GM19043 (cell line): ENCODE data around the gene CDS2.

Experiments
- ATAC-seq: cut with Tn5 transposase; IDR thresholded peaks from one replicate; pipeline ENCODE4 v1.9.1; 2021; ENCODE audit warnings: low read depth; ENCODE audit not compliant: unreplicated experiment

CDS2 gene

DNA sequence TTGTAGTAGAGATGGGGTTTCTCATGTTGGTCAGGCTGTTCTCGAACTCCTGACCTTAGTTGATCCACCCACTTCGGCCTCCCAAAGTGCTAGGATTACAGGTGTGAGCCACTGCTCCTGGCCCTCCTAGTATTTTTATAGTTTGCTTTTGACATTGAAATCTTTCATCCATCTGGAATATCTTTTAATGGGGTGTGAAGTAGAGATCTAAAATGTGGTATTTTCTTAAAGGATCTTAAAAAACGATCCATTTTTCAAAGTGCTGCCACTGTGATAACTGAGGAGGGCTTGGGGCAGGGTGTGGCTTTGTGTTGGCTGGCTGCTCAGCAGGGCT, 23.1 kb downstream of the CDS2 start:
- ATAC-seq = no peak

DNA sequence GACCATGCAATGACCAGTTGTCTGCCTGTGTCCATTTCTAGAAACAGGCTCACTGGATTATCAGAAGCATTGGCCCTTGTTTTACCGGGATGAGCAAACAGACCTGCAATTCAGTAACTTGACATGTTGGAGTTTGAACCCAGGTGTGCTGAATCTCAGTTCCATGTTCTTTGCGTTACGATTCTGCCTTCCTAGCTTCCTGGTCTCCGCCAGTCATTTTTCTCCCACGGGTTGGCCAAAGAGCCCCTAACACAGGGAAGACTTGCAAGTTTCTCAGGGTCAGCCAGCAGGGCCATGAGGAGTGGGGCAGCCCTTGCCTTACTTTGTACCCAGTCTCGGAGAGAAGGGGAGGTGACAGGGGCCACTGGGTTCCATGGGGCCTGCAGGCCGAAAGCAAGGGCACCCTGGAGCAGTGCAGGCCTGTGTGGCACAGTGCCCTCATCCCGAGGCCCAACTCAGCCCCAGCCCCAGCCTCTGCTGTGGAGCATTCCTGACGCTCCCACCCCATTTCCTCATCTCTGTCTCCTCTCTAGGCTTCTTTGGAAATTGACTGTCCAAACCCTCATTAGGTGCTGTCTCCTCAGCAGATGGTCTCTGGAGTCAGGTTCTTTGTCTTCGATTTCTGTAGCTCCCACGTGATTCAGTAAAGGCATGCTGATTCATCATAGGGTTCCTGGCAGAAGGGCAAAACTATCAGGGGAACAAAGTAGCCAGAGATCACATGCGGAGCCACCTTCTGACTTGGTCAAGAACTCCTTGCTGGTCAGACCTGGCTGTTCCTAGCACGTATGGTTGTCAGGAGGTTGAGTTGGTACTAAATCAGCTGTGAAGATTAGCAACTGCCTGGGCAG, 23.6 kb downstream of the CDS2 start:
- no peak for ATAC-seq

DNA sequence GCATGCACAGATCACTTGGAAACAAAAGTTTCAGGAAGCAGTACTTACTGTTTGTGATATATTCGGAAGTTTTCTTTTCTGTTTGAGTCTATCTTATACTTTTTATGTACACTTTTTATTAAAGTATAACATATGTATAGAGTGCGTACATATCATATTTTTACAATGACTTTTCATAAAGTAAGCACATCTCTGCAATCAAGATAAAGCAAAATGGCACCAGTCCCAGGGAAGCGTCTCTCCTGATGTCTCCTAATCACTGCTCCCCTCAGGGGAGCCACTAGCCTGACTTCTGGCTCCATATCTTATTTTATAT, 26.3 kb downstream of the CDS2 start:
- no peak for ATAC-seq

DNA sequence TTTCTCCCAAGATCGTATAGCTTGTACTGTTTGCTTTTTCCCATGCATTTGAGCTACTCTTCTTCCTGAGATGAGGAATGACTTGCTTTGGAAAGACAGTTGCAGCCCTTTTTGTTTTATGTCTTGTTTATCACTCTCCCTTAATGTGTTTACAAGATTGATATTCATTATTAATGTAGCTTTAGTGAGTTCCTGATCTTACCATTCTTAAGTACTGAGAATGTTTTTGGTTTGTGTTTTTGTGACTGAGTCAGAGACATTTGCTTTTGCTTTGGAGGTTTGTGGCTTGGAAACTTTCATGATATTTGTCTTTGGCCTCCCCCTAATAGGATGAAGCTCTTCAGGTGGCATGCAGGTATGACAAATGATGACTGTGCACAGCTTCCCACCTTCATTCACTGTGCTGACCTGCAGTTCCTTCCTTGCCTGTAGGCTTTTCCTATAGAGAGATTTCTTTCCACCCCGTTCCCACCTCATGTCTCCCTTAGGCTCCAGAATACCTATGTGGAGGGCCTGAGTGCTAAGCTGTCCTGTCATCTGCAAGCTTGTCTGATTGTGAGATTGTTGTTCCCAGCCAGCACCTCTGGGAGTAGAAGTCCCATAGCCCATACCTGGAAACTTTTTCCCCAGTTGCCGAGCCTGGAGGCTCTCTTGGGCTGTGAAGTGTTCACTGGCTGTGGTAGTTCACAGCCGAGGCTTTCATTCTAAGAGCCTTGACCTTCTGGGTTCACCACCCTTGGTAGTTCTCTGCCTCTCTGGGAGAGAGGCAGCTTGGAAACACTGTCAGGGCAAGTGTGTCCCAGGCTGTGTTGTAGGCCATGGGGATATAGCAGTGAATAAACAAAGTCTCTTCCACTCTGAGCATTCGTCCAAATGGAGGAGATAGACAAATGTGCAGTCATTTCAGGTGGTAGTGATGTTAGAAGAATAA, 27.1 kb downstream of the CDS2 start:
- ATAC-seq = no peak

DNA sequence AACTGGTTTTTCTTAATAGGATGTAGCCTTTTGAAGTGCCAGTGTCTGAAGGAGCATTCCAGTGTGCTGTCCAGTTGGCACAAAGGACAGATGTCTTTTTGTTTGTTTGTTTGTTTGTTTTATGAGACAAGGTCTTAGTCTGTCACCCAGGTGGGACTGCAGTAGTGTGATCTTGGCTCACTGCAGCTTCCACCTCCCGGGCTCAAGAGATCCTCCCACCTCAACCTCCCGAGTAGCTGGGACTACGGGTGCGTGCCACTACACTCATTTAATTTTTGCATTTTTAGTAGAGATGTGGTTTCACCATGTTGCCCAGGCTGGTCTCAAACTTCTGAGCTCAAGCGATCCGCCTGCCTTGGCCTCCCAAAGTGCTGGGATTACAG, 27.7 kb downstream of the CDS2 start:
- no peak for ATAC-seq

DNA sequence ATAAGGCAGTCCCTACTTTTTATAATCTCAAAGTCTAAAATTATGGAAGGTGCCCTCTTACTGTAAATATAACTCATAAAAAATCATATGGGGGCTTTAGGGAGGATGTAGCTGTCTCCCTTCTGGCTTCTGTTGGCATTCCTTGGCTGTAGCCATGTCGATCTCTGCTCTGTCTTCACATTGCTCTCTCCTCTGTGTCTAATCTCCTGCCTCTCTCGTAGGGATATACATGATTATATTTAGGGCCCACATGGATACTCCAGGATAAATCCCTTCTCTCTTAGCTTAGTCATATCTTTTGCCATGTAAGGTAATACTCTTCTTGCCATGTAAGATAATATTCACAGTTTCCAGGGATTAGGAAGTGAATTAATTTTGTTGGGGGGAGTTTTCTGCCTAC, 28.6 kb downstream of the CDS2 start:
- ATAC-seq = no peak

DNA sequence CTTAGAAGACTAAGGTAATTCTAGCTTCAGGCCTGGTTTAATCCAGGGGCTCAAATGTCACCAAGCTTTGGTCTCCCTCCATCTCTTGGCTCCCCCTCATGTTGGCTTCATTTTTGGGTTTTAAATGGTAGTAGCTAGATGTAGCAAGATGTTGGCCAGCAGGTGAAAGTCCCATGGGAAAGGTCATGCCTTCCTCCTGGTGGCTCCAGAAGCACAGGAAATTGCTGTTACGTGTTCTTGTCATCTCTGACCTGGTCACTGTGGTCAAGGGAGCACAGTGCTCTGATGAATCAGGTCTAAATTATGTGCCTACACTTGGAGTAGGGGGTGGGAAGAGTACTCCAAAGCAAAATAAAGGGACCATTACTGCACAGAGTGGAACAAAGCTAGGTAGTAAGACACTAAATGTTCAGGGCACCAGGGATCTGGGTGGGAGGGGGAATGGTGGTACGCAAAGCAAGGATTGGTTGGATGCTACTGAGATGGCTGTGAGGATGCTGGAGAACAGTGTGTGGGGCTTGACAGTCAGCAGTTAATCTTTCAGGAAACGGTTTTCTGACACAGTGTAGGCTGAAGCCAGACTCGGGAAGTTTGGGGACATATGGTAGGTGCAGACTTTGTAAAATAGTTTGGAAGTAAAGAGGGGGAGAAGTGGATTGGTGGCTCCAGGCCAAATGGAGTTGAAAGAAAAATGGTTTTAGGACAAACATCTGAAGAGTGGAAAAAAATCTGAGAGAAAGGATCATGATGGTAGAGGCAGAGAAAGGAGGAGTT, 30.1 kb downstream of the CDS2 start:
- ATAC-seq = no peak

DNA sequence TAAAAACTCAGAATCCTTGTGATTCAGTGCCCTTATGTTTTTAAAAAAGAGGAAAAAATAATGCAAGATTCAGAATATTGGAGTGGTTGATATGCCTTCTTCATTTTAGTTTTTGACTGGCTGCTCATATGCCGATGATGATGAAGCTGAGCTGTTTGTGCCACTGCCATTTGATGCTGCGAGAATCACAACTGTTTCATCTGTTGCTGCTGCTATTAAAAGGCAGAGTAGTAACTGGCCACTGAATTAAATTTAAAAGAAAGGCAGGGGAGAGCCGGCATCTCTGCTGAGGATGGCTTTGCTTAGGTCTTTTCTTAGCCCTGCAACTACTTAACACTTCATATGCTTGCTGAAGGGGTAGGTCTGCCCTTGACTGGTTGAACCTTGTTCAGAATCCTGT, 33.1 kb downstream of the CDS2 start:
- no peak for ATAC-seq

DNA sequence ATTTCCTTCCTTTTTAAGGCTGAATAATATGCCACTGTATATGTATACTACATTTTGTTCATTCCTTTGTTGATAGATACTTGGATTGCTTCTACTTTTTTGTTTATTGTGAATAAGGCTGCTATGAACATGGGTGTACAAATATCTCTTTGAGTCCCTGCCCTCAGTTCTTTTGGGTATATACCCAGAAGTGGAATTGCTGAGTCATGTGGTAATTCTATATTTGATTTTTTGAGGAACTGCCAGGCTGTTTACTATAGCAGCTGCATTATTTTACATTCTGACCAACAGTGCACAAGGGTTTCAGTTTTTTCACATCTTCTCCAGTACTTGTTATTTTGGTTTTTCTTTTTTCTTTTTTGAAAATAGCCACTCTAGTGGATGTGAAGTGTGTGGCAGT, 34.1 kb downstream of the CDS2 start:
- ATAC-seq = no peak

DNA sequence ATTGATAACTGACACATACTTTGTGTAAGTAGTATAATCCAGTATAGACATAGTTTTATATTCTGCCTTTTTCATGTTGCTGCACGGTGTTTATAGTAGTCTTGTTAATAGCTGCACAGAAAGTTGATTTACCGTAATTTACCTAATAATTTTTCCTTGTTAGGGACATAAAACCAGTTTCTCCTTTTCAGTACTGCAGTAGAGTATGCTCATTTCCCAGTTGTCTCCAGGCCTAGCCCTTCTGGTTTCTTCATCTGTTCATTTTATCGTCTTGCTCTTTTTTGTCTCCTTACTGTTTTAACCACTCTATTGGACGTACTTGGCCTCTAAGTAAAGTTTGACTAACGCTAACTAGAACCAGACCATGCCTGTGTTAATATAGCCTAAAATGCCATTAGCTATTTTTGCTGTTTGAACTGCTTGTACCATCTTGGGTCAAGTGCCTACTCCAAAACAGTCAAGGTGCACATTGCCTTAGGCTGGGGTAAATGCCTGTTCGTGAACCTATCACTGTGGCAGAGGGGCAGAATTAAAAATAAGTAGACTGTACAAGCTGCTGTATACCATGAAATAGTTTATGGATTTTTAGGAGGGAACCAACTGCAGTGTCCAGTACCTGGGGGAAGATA, 34.8 kb downstream of the CDS2 start:
- ATAC-seq = no peak

DNA sequence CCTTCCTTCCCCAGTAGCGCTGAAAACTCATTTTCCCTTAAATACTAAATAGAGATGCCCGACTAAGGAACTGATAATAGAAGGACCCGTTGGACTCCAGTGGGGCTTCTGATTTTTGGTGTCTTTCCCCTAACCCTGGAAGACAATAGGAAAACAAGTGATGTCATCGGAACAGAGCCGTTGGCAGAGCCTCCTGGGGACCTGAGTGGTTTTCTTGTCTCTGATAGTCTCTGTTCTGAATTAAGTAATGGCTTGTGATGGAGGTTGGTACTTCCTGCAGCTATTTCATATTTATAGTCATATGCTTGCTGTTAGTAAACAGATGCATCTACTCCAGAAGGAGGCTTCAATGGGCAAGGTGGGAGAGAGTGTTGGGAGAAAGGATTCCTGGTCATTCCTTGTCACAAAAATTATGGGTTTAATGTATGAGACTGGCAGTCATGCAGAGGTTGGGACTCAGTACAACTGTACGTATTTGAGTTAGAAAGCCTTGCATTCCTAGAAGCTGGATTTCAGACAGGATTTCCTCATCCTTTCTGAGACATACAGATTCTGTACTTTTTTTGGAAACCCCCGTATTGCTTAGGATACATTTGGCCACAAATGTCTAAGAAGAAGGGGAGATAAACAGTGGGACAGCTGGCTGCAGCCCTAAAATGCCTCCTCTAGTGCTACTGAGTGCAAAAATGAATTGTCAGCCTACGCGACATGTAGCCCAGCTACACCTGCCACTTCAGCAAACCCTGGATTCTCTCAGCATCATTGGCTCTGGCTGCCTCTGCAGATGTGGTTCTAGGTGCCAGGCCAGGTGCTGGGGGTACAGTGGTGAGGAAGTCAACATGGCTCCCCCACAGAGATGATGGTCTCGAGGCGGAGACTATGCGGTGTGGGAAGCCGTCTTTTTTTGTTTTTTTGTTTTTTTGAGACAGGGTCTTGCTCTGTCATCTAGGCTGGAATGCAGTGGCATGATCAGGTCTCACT, 38.1 kb downstream of the CDS2 start:
- ATAC-seq = no peak

DNA sequence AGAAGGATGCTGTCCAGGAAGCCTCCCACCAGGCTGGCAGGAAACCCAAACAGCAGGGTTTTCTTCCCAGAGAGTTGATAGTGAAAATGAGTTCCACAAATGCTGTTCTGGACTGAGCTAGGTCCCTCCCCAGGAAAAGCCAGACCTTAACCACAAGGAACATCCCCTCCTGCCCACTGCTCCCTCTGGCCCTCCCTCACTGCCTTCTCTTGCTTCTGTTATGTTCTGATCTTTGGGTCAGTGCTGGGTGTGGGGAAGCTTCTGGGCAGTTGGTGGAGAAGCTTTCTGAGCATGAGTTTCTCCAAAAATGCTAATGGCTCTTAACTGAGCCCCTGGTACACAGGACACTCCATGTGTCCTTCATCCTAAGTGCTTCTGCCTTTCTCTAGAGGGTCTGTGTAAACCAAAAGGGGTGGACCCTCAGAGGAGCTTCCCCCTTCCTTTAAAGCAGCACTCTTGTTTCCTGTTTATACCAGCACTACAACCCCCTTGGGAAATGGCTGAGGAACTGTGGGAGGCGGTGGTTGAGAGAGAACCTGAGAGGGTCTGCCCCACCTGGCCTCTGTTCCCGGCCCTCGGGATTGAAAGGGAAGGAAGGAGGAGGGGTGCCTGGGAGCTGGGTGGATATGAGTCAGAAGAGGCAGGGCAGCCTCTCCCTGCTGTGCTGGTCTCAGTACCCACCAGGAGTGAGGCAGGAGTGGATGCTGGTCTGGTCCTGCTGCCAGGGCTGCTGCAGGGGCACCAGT, 42.0 kb downstream of the CDS2 start:
- ATAC-seq = peak; percentile 38

DNA sequence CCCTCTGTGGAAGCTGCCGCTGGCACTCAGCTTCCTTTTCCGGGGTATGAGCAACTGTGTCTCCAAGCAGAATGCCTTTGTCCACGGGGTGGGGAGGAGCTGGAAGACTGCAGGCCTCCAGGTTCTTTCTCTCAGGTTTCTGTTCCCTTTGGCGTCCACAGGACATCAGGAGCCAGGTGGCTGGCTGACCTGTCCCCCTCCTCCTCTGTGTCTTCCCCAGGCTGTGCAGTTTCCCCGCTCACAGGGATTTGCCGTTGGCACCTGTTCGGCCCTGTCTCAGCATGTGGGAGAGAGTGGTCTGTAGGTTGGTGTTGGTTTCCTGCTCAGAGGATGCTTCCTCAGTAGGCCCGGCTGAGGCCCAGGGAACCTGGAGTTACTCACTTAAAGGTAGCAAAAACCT, 43.5 kb downstream of the CDS2 start:
- ATAC-seq = no peak

DNA sequence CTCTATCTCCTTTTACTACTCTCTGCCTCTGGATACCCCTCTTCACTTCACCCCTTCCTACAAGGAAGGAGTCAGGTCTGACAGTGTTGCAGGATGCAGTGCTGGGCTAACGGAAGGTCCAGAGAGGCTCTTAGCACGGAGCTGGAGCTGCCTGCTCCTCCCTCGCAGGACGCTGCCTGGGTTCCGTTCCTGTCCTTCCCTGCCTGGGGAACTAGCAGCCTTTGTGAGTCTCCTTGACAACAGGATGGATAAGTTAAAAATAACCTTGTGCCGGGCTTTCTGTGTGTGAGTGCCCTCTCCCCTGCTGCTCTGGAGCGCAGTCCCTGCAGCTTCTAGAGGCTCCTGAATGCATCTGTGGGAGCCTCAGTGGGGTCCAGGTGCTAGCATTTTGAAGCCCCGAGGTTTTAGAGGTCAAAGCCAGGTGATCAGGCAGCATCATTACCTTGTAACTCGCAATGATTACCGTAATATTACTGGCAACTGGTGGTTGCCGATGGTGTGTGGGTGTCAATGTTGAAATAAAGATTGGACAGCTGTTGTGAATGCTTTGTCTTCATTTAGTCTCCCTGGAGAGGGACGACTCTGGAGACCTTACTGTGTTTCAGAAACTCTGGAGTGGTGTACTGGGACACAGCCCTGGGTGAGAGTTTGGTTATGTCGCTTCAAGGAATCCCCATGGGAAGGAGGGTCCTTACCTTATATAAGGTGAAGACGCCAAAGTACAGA, 44.4 kb downstream of the CDS2 start:
- ATAC-seq = no peak

DNA sequence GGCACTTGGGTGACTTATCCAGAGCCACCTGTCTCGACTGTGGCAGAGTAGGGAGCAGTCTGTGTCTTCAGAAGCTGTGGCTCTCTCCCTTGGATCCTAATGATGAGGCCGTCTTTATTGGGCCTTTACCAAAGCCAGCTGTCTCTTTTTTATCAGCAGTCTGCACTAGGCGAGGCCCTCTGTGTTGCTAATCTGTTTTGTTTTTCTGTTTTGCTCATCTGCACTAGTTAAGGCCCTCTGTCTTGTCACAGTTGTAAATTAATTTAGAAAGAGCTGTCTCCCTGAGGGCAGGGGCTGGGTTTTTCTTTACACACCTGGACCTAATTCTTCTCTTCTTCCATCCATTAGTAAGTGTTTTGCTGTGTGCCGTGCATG, 45.0 kb downstream of the CDS2 start:
- ATAC-seq = no peak

DNA sequence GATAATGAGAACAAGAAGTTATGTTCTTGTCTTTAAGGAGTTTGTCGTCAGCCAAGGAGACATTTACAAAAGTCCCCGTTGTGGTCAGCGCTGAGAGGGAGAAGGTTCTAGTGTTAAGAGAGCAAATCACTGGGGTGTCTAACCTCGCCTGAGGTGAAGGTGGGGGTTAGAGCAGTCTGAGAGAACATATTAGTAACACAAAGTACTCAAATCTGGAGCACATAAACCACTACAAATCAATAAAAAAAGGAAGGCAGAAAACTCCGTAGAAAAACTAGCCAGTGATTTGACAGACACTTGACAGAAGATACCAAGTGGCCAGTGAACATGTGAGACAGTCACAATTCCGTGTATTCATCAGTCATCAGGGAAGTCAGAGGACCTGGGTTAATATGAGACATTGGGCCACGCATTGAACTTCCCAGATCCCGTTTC, 45.4 kb downstream of the CDS2 start:
- ATAC-seq = no peak

DNA sequence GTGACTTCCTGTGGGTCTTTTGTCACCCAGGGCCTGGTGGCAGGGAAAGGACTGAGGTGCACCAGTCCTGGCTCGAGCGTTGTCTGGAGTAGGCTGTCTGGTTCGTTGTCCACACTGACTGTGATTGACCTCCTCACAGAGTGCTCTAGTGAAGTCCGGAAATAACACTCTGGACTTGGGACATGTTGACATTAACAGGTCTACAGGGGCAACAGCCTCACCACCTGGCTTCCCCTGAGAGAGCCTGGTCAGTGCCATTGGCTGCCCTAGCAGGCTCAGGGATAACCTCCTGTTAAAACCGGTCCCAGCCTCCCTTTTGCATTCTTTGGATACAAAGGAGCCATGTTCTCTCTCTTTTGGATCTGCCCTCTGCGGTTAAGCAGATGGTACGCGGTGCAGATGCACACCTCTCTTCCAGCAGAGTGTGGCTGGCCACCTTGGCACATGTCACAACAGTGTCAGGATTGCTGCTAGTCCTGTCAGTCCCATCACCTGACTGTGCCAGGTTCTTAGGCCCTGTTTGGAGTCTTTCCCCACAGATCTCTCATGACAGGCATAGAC, 46.2 kb downstream of the CDS2 start:
- ATAC-seq = no peak

DNA sequence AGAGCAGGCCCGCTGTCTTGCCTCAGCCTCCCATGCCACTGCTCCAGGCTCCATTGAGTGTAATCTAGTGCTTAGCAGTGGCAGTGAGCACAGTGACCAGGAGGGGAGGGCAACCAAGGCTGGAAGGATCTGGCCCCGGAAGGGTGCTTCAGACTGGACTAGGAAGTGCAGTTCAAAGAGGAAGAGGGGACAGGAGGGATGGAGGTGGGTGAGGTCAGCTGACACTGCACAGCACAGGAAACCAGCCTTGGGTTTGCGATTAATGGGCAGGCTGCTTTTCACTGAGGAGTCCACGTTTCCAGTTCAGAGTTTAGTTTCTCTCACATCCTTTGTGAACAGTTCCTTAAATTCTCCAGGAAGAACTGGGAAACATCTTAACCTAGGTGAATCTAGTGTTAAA, 46.9 kb downstream of the CDS2 start:
- no peak for ATAC-seq
